Measurements from ENCODE around the gene TGFBR3. TPM values are rescaled to one million over a fixed set of nuclear protein-coding genes. Genes with fewer than 3 reads are reported as not detected.

Gene TGFBR3
- total RNA-seq, 1 experiment from 2014 or later: 2.4 TPM

DNA sequence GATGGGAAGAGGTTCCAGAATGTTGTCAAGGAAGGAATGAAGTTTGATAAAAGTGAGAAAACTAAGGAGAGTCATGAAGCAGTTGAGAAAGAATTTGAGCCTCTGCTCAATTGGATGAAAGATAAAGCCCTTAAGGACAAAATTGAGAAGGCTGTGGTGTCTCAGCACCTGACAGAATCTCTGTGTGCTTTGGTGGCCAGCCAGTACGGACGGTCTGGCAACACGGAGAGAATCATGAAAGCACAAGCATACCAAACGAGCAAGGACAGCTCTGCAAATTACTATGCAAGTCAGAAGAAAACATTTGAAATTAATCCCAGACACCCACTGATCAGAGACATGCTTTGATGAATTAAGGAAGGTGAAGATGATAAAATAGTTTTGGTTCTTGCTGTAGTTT lies 242.5 kb downstream of the TGFBR3 start:
- DNase-seq: no peak
- Histone ChIP-seq H3K56ac (ENCODE audit: insufficient read length, low read depth, low read length) (no peak overlapping the region), H4K91ac (ENCODE audit: insufficient read length, low read depth, low read length) (no peak overlapping the region), H2BK20ac (ENCODE audit: low read depth, low read length, poor library complexity, severe bottlenecking) (no peak overlapping the region), H2AK5ac (ENCODE audit: insufficient read length, low read length) (no peak overlapping the region), H2BK12ac (ENCODE audit: insufficient read length, low read depth, low read length) (no peak overlapping the region), H2BK120ac (ENCODE audit: low read depth, low read length, poor library complexity, severe bottlenecking) (no peak overlapping the region), H2AFZ (ENCODE audit: low read length) (no peak overlapping the region), H4K8ac (replicated peaks; ENCODE audit: insufficient read length, low read depth, low read length) (no peak overlapping the region), H3K9me3 (ENCODE audit: control insufficient read depth, low read depth, low read length) (no peaks in the 10 kb centered on the region), H4K5ac (ENCODE audit: insufficient read length, low read depth, low read length) (no peak overlapping the region), H2BK5ac (ENCODE audit: insufficient read length, low read length) (no peak overlapping the region), H3K14ac (ENCODE audit: insufficient read depth, low read length) (no peak overlapping the region), H3K4ac (ENCODE audit: low read depth, low read length) (no peak overlapping the region), H3K23me2 (ENCODE audit: insufficient read length, low read depth, low read length, poor library complexity, severe bottlenecking) (no peaks in the 10 kb centered on the region), H3K79me2 (ENCODE audit: insufficient read depth, low read length) (no peaks in the 10 kb centered on the region), H3K27ac (ENCODE audit: insufficient read length, low read depth, low read length) (no peak overlapping the region), H2BK15ac (ENCODE audit: low read depth, low read length) (no peak overlapping the region), H3K23ac (ENCODE audit: insufficient read length, low read depth, low read length) (no peak overlapping the region), H3K4me2 (ENCODE audit: insufficient read depth, insufficient read length, low read length) (no peak overlapping the region), H3T11ph (ENCODE audit: low read length) (no peak overlapping the region), H3K79me1 (ENCODE audit: insufficient read depth, low read depth, low read length, poor library complexity, severe bottlenecking) (no peaks in the 10 kb centered on the region), H3K27me3 (ENCODE audit: insufficient read depth, low read length) (no peaks in the 10 kb centered on the region), H3K4me1 (ENCODE audit: insufficient read depth, low read length) (peaks cover 2% of the 10 kb centered on the region; the same call in 1 of the 2 replicates), H3K9ac (ENCODE audit: extremely low read depth, insufficient read length, low read length) (no peak overlapping the region), H3K18ac (ENCODE audit: insufficient read length, low read depth, low read length) (no peak overlapping the region), H4K20me1 (ENCODE audit: control insufficient read depth, insufficient read depth, insufficient read length) (no peaks in the 10 kb centered on the region)
- Mint-ChIP-seq H3K36me3 (ENCODE audit: insufficient read depth in 1 of 3, low read depth in 3 of 3) (peaks cover 13 to 35% (median 22%) of the 10 kb centered on the region in 3 experiments), H3K27ac (no peak overlapping the region), H3K4me3 (no peak overlapping the region), H3K27me3 (ENCODE audit: low read depth) (peaks cover 2% of the 10 kb centered on the region), H3K4me1 (peaks cover 36 to 47% of the 10 kb centered on the region in 2 experiments), H3K9me3 (peaks cover 23 to 26% of the 10 kb centered on the region in 2 experiments)
- TF ChIP-seq, protein P1, sequence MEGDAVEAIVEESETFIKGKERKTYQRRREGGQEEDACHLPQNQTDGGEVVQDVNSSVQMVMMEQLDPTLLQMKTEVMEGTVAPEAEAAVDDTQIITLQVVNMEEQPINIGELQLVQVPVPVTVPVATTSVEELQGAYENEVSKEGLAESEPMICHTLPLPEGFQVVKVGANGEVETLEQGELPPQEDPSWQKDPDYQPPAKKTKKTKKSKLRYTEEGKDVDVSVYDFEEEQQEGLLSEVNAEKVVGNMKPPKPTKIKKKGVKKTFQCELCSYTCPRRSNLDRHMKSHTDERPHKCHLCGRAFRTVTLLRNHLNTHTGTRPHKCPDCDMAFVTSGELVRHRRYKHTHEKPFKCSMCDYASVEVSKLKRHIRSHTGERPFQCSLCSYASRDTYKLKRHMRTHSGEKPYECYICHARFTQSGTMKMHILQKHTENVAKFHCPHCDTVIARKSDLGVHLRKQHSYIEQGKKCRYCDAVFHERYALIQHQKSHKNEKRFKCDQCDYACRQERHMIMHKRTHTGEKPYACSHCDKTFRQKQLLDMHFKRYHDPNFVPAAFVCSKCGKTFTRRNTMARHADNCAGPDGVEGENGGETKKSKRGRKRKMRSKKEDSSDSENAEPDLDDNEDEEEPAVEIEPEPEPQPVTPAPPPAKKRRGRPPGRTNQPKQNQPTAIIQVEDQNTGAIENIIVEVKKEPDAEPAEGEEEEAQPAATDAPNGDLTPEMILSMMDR (conservative IDR thresholded peaks at IDR 0.05): no peak
- WGBS (ENCODE audit: extremely low coverage, insufficient read length, low lambda C conversion rate): no CpG with 5 or more reads among the region's 4 CpGs
